ENCODE data around the gene UNC80. TPM values are rescaled to one million over a fixed set of nuclear protein-coding genes. Genes with fewer than 3 reads are reported as not detected.

UNC80 gene
- total RNA-seq, 1 experiment from 2014 or later: not detected

DNA sequence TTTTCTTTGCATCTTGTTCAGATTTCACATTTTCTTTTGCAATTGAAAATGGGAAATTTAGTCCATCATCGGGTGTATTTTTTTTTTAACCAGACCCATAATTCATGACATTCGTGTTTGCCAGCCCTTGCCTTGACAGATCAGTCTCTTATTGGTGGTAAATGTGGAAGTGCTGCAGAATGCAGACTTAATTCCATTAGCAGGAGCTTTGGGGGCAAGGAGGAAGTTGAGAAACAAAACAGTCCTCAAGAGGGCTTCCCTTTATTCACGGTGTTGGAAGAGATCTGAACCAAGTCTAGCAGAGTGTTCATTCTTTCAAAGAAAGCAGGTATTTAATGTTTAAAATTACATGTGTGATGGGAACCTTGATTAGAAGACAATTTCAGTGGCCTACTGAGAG lies 214.2 kb downstream of the UNC80 start:
- Histone ChIP-seq H3K9me3 (ENCODE audit: low read length) (no peaks in the 10 kb centered on the region), H3K4me3 (ENCODE audit: low read length) (no peak overlapping the region), H3F3A (ENCODE audit: low read length, unreplicated experiment) (no peaks in the 10 kb centered on the region), H3K79me2 (ENCODE audit: low read length) (no peaks in the 10 kb centered on the region), H2AFZ (ENCODE audit: low read length) (no peak overlapping the region), H3K9me2 (replicated peaks; ENCODE audit: low read length) (no peaks in the 10 kb centered on the region), H3K27me3 (ENCODE audit: low read length) (peaks cover 83% of the 10 kb centered on the region), H4K20me1 (ENCODE audit: low read length) (no peaks in the 10 kb centered on the region), H3K4me1 (ENCODE audit: insufficient read depth, low read length) (no peaks in the 10 kb centered on the region), H3K36me3 (ENCODE audit: low read depth, low read length) (no peaks in the 10 kb centered on the region), H3K4me2 (ENCODE audit: low read length) (no peak overlapping the region), H3K27ac (ENCODE audit: low read length) (no peak overlapping the region), H3K9ac (ENCODE audit: low read length) (no peak overlapping the region)
- TF ChIP-seq EZH2 (IDR thresholded peaks at IDR 0.05; ENCODE audit: low read length, unreplicated experiment) (no peak), EZH2phosphoT487 (IDR thresholded peaks at IDR 0.05; ENCODE audit: borderline replicate concordance, low read length) (no peak), CTCF (conservative IDR thresholded peaks at IDR 0.05; ENCODE audit: low read depth, low read length) (no peak)
- no peak for DNase-seq
- ChIA-PET POLR2A (ENCODE audit: unreplicated experiment) (no interaction called here), CTCF (no interaction called here)
- ATAC-seq: no peak
- BruUV-seq (replicated peaks): no TSS peak
- intact Hi-C loops (cut with micrococcal nuclease): no loop called here

- TF ChIP-seq EZH2phosphoT487 (IDR thresholded peaks at IDR 0.05; ENCODE audit: borderline replicate concordance, low read length) (no peak), EZH2 (IDR thresholded peaks at IDR 0.05; ENCODE audit: low read length, unreplicated experiment) (no peak), CTCF (conservative IDR thresholded peaks at IDR 0.05; ENCODE audit: low read depth, low read length) (no peak)
- H3K27me3 ChIP-seq (ENCODE audit: low read length): peaks cover 89% of the 10 kb centered on the region
- BruUV-seq (replicated peaks): no TSS peak
- ChIA-PET CTCF (no interaction called here), POLR2A (ENCODE audit: unreplicated experiment) (no interaction called here)
- no peak overlapping the region for H3K27ac ChIP-seq (ENCODE audit: low read length)
- no peaks in the 10 kb centered on the region for H3K9me2 ChIP-seq (replicated peaks; ENCODE audit: low read length)
- no peaks in the 10 kb centered on the region for H3K4me1 ChIP-seq (ENCODE audit: insufficient read depth, low read length)
- no peaks in the 10 kb centered on the region for H3K79me2 ChIP-seq (ENCODE audit: low read length)
- H3K36me3 ChIP-seq (ENCODE audit: low read depth, low read length): no peaks in the 10 kb centered on the region
- H4K20me1 ChIP-seq (ENCODE audit: low read length): no peaks in the 10 kb centered on the region
- intact Hi-C loops (cut with micrococcal nuclease): no loop called here
- no peak overlapping the region for H3K4me3 ChIP-seq (ENCODE audit: low read length)
- no peaks in the 10 kb centered on the region for H3F3A ChIP-seq (ENCODE audit: low read length, unreplicated experiment)
- no peak for ATAC-seq
- no peak overlapping the region for H2AFZ ChIP-seq (ENCODE audit: low read length)
- H3K9me3 ChIP-seq (ENCODE audit: low read length): no peaks in the 10 kb centered on the region
- no peak overlapping the region for H3K9ac ChIP-seq (ENCODE audit: low read length)
- H3K4me2 ChIP-seq (ENCODE audit: low read length): no peak overlapping the region
- DNase-seq: peak; percentile 19
These were observed 214.8 kb downstream of the UNC80 start for GRCh38 chr2:209986415-209986814.

- TF ChIP-seq EZH2 (IDR thresholded peaks at IDR 0.05; ENCODE audit: low read length, unreplicated experiment) (no peak), EZH2phosphoT487 (IDR thresholded peaks at IDR 0.05; ENCODE audit: borderline replicate concordance, low read length) (no peak), CTCF (conservative IDR thresholded peaks at IDR 0.05; ENCODE audit: low read depth, low read length) (no peak)
- no peaks in the 10 kb centered on the region for H3K9me3 ChIP-seq (ENCODE audit: low read length)
- H2AFZ ChIP-seq (ENCODE audit: low read length): no peak overlapping the region
- ATAC-seq (no peak), DNase-seq (no peak)
- no peaks in the 10 kb centered on the region for H3K79me2 ChIP-seq (ENCODE audit: low read length)
- POLR2A ChIA-PET (ENCODE audit: unreplicated experiment): no interaction called here
- H4K20me1 ChIP-seq (ENCODE audit: low read length): no peaks in the 10 kb centered on the region
- no peak overlapping the region for H3K4me3 ChIP-seq (ENCODE audit: low read length)
- no peaks in the 10 kb centered on the region for H3F3A ChIP-seq (ENCODE audit: low read length, unreplicated experiment)
- no peak overlapping the region for H3K4me2 ChIP-seq (ENCODE audit: low read length)
- intact Hi-C loops (cut with micrococcal nuclease): no loop called here
- H3K9me2 ChIP-seq (replicated peaks; ENCODE audit: low read length): no peaks in the 10 kb centered on the region
- no TSS peak for BruUV-seq (replicated peaks)
- no peaks in the 10 kb centered on the region for H3K36me3 ChIP-seq (ENCODE audit: low read depth, low read length)
- peaks cover 79% of the 10 kb centered on the region for H3K27me3 ChIP-seq (ENCODE audit: low read length)
- no peak overlapping the region for H3K9ac ChIP-seq (ENCODE audit: low read length)
- no peak overlapping the region for H3K27ac ChIP-seq (ENCODE audit: low read length)
- CTCF ChIA-PET: no interaction called here
- no peaks in the 10 kb centered on the region for H3K4me1 ChIP-seq (ENCODE audit: insufficient read depth, low read length)
These were observed 216.4 kb downstream of the UNC80 start for GRCh38 chr2:209988010-209988409.
